Measurements from ENCODE around the gene NBEA.

- TF ChIP-seq, protein P1, sequence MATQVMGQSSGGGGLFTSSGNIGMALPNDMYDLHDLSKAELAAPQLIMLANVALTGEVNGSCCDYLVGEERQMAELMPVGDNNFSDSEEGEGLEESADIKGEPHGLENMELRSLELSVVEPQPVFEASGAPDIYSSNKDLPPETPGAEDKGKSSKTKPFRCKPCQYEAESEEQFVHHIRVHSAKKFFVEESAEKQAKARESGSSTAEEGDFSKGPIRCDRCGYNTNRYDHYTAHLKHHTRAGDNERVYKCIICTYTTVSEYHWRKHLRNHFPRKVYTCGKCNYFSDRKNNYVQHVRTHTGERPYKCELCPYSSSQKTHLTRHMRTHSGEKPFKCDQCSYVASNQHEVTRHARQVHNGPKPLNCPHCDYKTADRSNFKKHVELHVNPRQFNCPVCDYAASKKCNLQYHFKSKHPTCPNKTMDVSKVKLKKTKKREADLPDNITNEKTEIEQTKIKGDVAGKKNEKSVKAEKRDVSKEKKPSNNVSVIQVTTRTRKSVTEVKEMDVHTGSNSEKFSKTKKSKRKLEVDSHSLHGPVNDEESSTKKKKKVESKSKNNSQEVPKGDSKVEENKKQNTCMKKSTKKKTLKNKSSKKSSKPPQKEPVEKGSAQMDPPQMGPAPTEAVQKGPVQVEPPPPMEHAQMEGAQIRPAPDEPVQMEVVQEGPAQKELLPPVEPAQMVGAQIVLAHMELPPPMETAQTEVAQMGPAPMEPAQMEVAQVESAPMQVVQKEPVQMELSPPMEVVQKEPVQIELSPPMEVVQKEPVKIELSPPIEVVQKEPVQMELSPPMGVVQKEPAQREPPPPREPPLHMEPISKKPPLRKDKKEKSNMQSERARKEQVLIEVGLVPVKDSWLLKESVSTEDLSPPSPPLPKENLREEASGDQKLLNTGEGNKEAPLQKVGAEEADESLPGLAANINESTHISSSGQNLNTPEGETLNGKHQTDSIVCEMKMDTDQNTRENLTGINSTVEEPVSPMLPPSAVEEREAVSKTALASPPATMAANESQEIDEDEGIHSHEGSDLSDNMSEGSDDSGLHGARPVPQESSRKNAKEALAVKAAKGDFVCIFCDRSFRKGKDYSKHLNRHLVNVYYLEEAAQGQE (IDR thresholded peaks at IDR 0.05): no peak
- TF ChIP-seq POLR2A (IDR thresholded peaks at IDR 0.05; ENCODE audit: low read length) (no peak), RFX5 (IDR thresholded peaks at IDR 0.05) (no peak)
- TF ChIP-seq, protein P2, sequence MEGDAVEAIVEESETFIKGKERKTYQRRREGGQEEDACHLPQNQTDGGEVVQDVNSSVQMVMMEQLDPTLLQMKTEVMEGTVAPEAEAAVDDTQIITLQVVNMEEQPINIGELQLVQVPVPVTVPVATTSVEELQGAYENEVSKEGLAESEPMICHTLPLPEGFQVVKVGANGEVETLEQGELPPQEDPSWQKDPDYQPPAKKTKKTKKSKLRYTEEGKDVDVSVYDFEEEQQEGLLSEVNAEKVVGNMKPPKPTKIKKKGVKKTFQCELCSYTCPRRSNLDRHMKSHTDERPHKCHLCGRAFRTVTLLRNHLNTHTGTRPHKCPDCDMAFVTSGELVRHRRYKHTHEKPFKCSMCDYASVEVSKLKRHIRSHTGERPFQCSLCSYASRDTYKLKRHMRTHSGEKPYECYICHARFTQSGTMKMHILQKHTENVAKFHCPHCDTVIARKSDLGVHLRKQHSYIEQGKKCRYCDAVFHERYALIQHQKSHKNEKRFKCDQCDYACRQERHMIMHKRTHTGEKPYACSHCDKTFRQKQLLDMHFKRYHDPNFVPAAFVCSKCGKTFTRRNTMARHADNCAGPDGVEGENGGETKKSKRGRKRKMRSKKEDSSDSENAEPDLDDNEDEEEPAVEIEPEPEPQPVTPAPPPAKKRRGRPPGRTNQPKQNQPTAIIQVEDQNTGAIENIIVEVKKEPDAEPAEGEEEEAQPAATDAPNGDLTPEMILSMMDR (IDR thresholded peaks at IDR 0.05): no peak
- TF ChIP-seq, protein P3, sequence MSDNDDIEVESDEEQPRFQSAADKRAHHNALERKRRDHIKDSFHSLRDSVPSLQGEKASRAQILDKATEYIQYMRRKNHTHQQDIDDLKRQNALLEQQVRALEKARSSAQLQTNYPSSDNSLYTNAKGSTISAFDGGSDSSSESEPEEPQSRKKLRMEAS (IDR thresholded peaks at IDR 0.05): no peak
Observed at GRCh38 chr13:35005051-35005450, 63.0 kb downstream of the NBEA start.

All from A549 (cell line).